IgD-negative memory B cell (primary cell): ENCODE measurements around the gene SPI1. TPM values are rescaled to one million over a fixed set of nuclear protein-coding genes. Genes with fewer than 3 reads are reported as not detected.

ENCODE experiments used
- H3K27ac Mint-ChIP-seq, 3 donors: one replicate each; pipeline ENCODE4 v1.8.0; 2020 to 2022; ENCODE audit warnings: mild to moderate bottlenecking in 3 of 3, mixed read lengths in 3 of 3, moderate library complexity in 1 of 3
- H3K27me3 Mint-ChIP-seq: one replicate; pipeline ENCODE4 v1.8.0; 2021; ENCODE audit warnings: mixed read lengths
- H3K36me3 Mint-ChIP-seq: one replicate; pipeline ENCODE4 v1.8.0; 2020; ENCODE audit warnings: mild to moderate bottlenecking, mixed read lengths
- H3K4me1 Mint-ChIP-seq, 3 donors: one replicate each; pipeline ENCODE4 v1.8.0; 2020 to 2022; ENCODE audit warnings: mixed read lengths in 3 of 3, mild to moderate bottlenecking in 1 of 3
- H3K4me3 Mint-ChIP-seq, 4 donors: one replicate each; pipeline ENCODE4 v1.8.0; 2020 to 2022; ENCODE audit warnings: mild to moderate bottlenecking in 4 of 4, mixed read lengths in 4 of 4, moderate library complexity in 3 of 4
- H3K9me3 Mint-ChIP-seq, 3 donors: one replicate each; pipeline ENCODE4 v1.8.0; 2020 to 2021; ENCODE audit warnings: mixed read lengths in 3 of 3, mild to moderate bottlenecking in 1 of 3
- polyA plus RNA-seq: library from polyadenylated mRNA; unstranded; fragments of 300-500 nt; fragmentation: Illumina TruSeq; gene quantifications from one replicate; pipeline ENCODE4 v1.2.3, GENCODE V29; 2021

The SPI1 gene
- polyA plus RNA-seq, 1 donor from 2014 or later: 67.7 TPM

GRCh38 chr11:47384498-47384897 lies 6.2 kb upstream of the SPI1 start:
- H3K9me3 Mint-ChIP-seq: no peaks in the 10 kb centered on the region
- H3K36me3 Mint-ChIP-seq: no peaks in the 10 kb centered on the region
- no peak overlapping the region for H3K27ac Mint-ChIP-seq
- H3K27me3 Mint-ChIP-seq: no peaks in the 10 kb centered on the region
- H3K4me3 Mint-ChIP-seq: no peak overlapping the region
- H3K4me1 Mint-ChIP-seq: peaks cover 0 to 4% (median 2%) of the 10 kb centered on the region in 3 donors

DNA sequence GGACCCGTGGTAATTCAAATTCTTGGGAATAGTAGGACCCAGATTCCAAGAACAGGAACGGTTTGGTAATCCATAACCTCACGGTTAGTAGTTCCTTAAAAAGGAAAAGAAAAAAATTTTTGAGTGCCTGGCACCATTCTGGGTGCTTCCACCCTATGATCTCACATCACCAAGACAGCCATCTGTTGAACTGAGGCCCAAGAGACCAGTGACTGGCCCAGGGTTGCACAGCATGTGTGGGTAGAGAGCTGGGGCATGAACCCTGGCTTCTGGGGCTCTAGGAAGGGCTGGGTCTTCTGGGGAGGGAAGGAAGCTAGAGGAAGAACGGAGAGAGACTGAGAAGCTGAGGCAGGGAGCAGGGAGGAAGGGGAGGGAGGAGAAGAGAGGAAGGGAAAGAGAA lies 4.7 kb upstream of the SPI1 start:
- H3K36me3 Mint-ChIP-seq: no peaks in the 10 kb centered on the region
- H3K9me3 Mint-ChIP-seq: no peaks in the 10 kb centered on the region
- H3K4me1 Mint-ChIP-seq: peaks cover 4 to 7% (median 5%) of the 10 kb centered on the region in 3 donors
- no peaks in the 10 kb centered on the region for H3K27me3 Mint-ChIP-seq
- H3K27ac Mint-ChIP-seq: no peak overlapping the region
- H3K4me3 Mint-ChIP-seq: no peak overlapping the region

GRCh38 chr11:47380078-47380477 lies 1.7 kb upstream of the SPI1 start:
- Mint-ChIP-seq H3K4me1 (peaks cover 5 to 16% (median 10%) of the 10 kb centered on the region in 3 donors), H3K4me3 (no peak overlapping the region), H3K27ac (no peak overlapping the region), H3K9me3 (no peaks in the 10 kb centered on the region), H3K27me3 (no peaks in the 10 kb centered on the region), H3K36me3 (no peaks in the 10 kb centered on the region)

- Mint-ChIP-seq H3K27ac (no peak overlapping the region), H3K4me1 (peaks cover 8 to 23% (median 10%) of the 10 kb centered on the region in 3 donors)
Measured at GRCh38 chr11:47379317-47379716, 970 bp upstream of the SPI1 start.

GRCh38 chr11:47378836-47379170 lies 456 bp upstream of the SPI1 start:
- no peaks in the 10 kb centered on the region for H3K36me3 Mint-ChIP-seq
- H3K27ac Mint-ChIP-seq: no peak overlapping the region
- no peaks in the 10 kb centered on the region for H3K27me3 Mint-ChIP-seq
- H3K4me1 Mint-ChIP-seq: peaks cover 10 to 24% (median 13%) of the 10 kb centered on the region in 3 donors
- no peaks in the 10 kb centered on the region for H3K9me3 Mint-ChIP-seq
- peak overlapping the region in 3 of 4 donors; percentile 87 to 95 (median 93) for H3K4me3 Mint-ChIP-seq

More at GRCh38 chr11:47379317-47379716, 970 bp upstream of the SPI1 start:
- Mint-ChIP-seq H3K4me3 (no peak overlapping the region), H3K27me3 (no peaks in the 10 kb centered on the region), H3K36me3 (no peaks in the 10 kb centered on the region), H3K9me3 (no peaks in the 10 kb centered on the region)

- Mint-ChIP-seq H3K9me3 (no peaks in the 10 kb centered on the region), H3K4me1 (peaks cover 10 to 25% (median 15%) of the 10 kb centered on the region in 3 donors), H3K4me3 (peak overlapping the region in 3 of 4 donors; percentile 87 to 95 (median 93)), H3K27ac (no peak overlapping the region), H3K27me3 (no peaks in the 10 kb centered on the region), H3K36me3 (no peaks in the 10 kb centered on the region)
Measured at GRCh38 chr11:47377571-47378009, 757 bp downstream of the SPI1 start.

- Mint-ChIP-seq H3K36me3 (no peaks in the 10 kb centered on the region), H3K4me3 (peak overlapping the region in 3 of 4 donors; percentile 87 to 95 (median 93)), H3K9me3 (no peaks in the 10 kb centered on the region), H3K4me1 (peaks cover 11 to 26% (median 15%) of the 10 kb centered on the region in 3 donors), H3K27ac (peak overlapping the region in 1 of 3 donors; percentile 33), H3K27me3 (no peaks in the 10 kb centered on the region)
Measured at GRCh38 chr11:47376525-47377371, 1.6 kb downstream of the SPI1 start.

- Mint-ChIP-seq H3K27ac (peak overlapping the region in 2 of 3 donors; percentile 33 to 79), H3K36me3 (no peaks in the 10 kb centered on the region), H3K27me3 (no peaks in the 10 kb centered on the region)
Measured at GRCh38 chr11:47376107-47376524, 2.2 kb downstream of the SPI1 start.

GRCh38 chr11:47375546-47376085 lies 2.7 kb downstream of the SPI1 start:
- H3K4me1 Mint-ChIP-seq: peaks cover 9 to 23% (median 15%) of the 10 kb centered on the region in 3 donors
- no peaks in the 10 kb centered on the region for H3K36me3 Mint-ChIP-seq
- peak overlapping the region in 3 of 4 donors; percentile 67 to 95 (median 87) for H3K4me3 Mint-ChIP-seq
- H3K9me3 Mint-ChIP-seq: no peaks in the 10 kb centered on the region
- H3K27ac Mint-ChIP-seq: peak overlapping the region; percentile 33 to 79 (median 50)
- no peaks in the 10 kb centered on the region for H3K27me3 Mint-ChIP-seq

More at GRCh38 chr11:47376107-47376524, 2.2 kb downstream of the SPI1 start:
- peak overlapping the region in 3 of 4 donors; percentile 87 to 95 (median 93) for H3K4me3 Mint-ChIP-seq
- no peaks in the 10 kb centered on the region for H3K9me3 Mint-ChIP-seq
- H3K4me1 Mint-ChIP-seq: peaks cover 11 to 26% (median 15%) of the 10 kb centered on the region in 3 donors

- Mint-ChIP-seq H3K27me3 (no peaks in the 10 kb centered on the region), H3K4me1 (peaks cover 9 to 24% (median 15%) of the 10 kb centered on the region in 3 donors), H3K27ac (peak overlapping the region in 1 of 3 donors; percentile 50), H3K9me3 (no peaks in the 10 kb centered on the region), H3K4me3 (peak overlapping the region in 3 of 4 donors; percentile 67 to 79 (median 76)), H3K36me3 (no peaks in the 10 kb centered on the region)
Measured at GRCh38 chr11:47375020-47375419, 3.3 kb downstream of the SPI1 start.

- Mint-ChIP-seq H3K9me3 (no peaks in the 10 kb centered on the region), H3K27ac (peak overlapping the region in 2 of 3 donors; percentile 23 to 76), H3K4me3 (peak overlapping the region in 3 of 4 donors; percentile 67 to 79 (median 76)), H3K4me1 (peaks cover 12 to 26% (median 18%) of the 10 kb centered on the region in 3 donors), H3K36me3 (no peaks in the 10 kb centered on the region), H3K27me3 (no peaks in the 10 kb centered on the region)
Measured at GRCh38 chr11:47374720-47375019, 3.7 kb downstream of the SPI1 start.

GRCh38 chr11:47373876-47374719 lies 4.2 kb downstream of the SPI1 start:
- H3K27me3 Mint-ChIP-seq: no peaks in the 10 kb centered on the region
- peak overlapping the region in 2 of 4 donors; percentile 67 to 79 for H3K4me3 Mint-ChIP-seq
- H3K4me1 Mint-ChIP-seq: peaks cover 14 to 31% (median 22%) of the 10 kb centered on the region in 3 donors
- H3K27ac Mint-ChIP-seq: peak overlapping the region; percentile 23 to 76 (median 63)
- no peaks in the 10 kb centered on the region for H3K9me3 Mint-ChIP-seq
- no peaks in the 10 kb centered on the region for H3K36me3 Mint-ChIP-seq

DNA sequence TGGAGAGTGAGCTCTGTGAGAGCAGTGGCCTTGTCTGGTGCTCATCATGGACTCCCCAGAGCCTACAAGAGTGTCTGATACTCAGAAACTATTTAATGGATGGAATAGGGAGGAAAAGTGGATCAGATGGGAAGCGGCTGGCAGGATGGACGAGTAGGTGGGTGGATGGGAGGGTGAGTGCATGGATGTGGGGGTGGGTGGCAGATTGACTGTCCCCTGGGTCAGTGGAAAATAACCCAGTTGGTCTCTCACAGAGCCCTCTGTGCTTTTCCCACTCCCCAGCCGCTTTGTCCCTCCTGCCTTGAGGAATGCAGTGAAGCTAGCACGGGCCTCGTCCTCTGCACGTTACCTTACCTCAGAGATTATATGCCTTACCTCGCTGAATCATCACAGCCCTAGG lies 5.9 kb downstream of the SPI1 start:
- H3K36me3 Mint-ChIP-seq: no peaks in the 10 kb centered on the region
- H3K27ac Mint-ChIP-seq: peak overlapping the region in 1 of 3 donors; percentile 3
- no peaks in the 10 kb centered on the region for H3K9me3 Mint-ChIP-seq
- peaks cover 11 to 30% (median 22%) of the 10 kb centered on the region in 3 donors for H3K4me1 Mint-ChIP-seq
- peak overlapping the region in 1 of 4 donors; percentile 66 for H3K4me3 Mint-ChIP-seq
- H3K27me3 Mint-ChIP-seq: no peaks in the 10 kb centered on the region

GRCh38 chr11:47369676-47370075 lies 8.7 kb downstream of the SPI1 start:
- H3K27ac Mint-ChIP-seq: peak overlapping the region in 1 of 3 donors; percentile 42
- H3K27me3 Mint-ChIP-seq: no peaks in the 10 kb centered on the region
- no peaks in the 10 kb centered on the region for H3K9me3 Mint-ChIP-seq
- H3K36me3 Mint-ChIP-seq: peaks cover 2% of the 10 kb centered on the region
- peak overlapping the region in 1 of 4 donors; percentile 52 for H3K4me3 Mint-ChIP-seq
- H3K4me1 Mint-ChIP-seq: peaks cover 14 to 28% (median 27%) of the 10 kb centered on the region in 3 donors
